Esophagus squamous epithelium (tissue), 5 donors: Measurements from ENCODE around the gene THOC6. TPM values are rescaled to one million over a fixed set of nuclear protein-coding genes. Genes with fewer than 3 reads are reported as not detected.

Experiments
- DNase-seq: peaks from one replicate; lab custom pipeline; 2025; lab: John Stamatoyannopoulos, UW
- H3K27ac ChIP-seq, 4 donors: fragments of 200-600 bp; sonication (generic); one replicate each; pipeline ENCODE4 v1.5.1; 2016 to 2019; ENCODE audit warnings: mild to moderate bottlenecking in 1 of 4
- H3K27me3 ChIP-seq, 4 donors: fragments of 200-600 bp; sonication (generic); 1 replicate in 3 of 4; 2 replicates in 1 of 4; pipeline versions ENCODE4 v1.5.1 to v1.6.0; 2017 to 2021; ENCODE audit warnings: antibody characterized with exemption in 1 of 4
- H3K36me3 ChIP-seq, 3 donors: fragments of 200-600 bp; sonication (generic); one replicate each; pipeline ENCODE4 v1.5.1; 2016 to 2019
- H3K4me1 ChIP-seq, 3 donors: fragments of 200-600 bp; sonication (generic); one replicate each; pipeline ENCODE4 v1.5.1; 2017 to 2019
- H3K4me3 ChIP-seq, 4 donors: fragments of 200-600 bp; sonication (generic); 1 replicate in 3 of 4; 2 replicates in 1 of 4; pipeline ENCODE4 v1.5.1; 2016 to 2019; ENCODE audit warnings: mild to moderate bottlenecking in 2 of 4, moderate library complexity in 1 of 4
- H3K9me3 ChIP-seq, 3 donors: fragments of 200-600 bp; sonication (generic); one replicate each; pipeline ENCODE4 v1.5.1; 2016 to 2019
- POLR2A ChIP-seq, 4 donors: fragments of 450-650 bp; IDR thresholded peaks; one replicate each; pipeline ENCODE4 v1.6.1; 2017; ENCODE audit warnings: antibody characterized with exemption in 4 of 4, mild to moderate bottlenecking in 4 of 4, moderate library complexity in 3 of 4
- WGBS, 2 donors: methylation state at CpG; one replicate each; pipeline ENCODE4 v1.1.5; 2018; 5-methylcytosine and 5-hydroxymethylcytosine counted together
- intact Hi-C: fragments of 100-400 bp; cut with DNase I; formaldehyde crosslinking; loops from one replicate; pipeline ENCODE4 v1.15.0; 2022
- total RNA-seq, 4 donors: library from RNA; depleted of rRNA; stranded (reverse); fragments of >200 nt; gene quantifications; one replicate each; pipeline ENCODE4 v1.1.0, GENCODE V29; 2016
- TF ChIP-seq, protein P1 (sequence below), 6 experiments: fragments of 450-650 bp in 4 of 6; fragments of 200-600 bp in 2 of 6; sonication (generic) in 2 of 6; IDR thresholded peaks; one replicate each; pipeline ENCODE4 v1.5.1; 2016 to 2019; ENCODE audit warnings: antibody characterized with exemption in 6 of 6, mild to moderate bottlenecking in 4 of 6, moderate library complexity in 4 of 6
- donor health status: DM: yes; HTN: yes; CAD: no.

The THOC6 gene
- total RNA-seq, 4 donors from 2014 or later, result 17.4 to 27.9 (median 25.8) TPM

GRCh38 chr16:3046641-3047386 lies 23.0 kb downstream of the THOC6 start:
- Histone ChIP-seq H3K27me3 (peaks cover 8 to 100% (median 19%) of the 10 kb centered on the region in 4 donors), H3K9me3 (no peaks in the 10 kb centered on the region), H3K4me3 (peak overlapping the region; percentile 20 to 60 (median 46)), H3K4me1 (peaks cover 17 to 25% (median 21%) of the 10 kb centered on the region in 3 donors), H3K27ac (no peak overlapping the region), H3K36me3 (no peaks in the 10 kb centered on the region)
- intact Hi-C loops, result no loop called here
- WGBS, 2 donors, result 3% methylated on average over 5 of the region's 54 CpGs; no CpG with 5 or more reads in 1 of the 2 donors
- DNase-seq, result no peak
- no peak for TF ChIP-seq POLR2A (IDR thresholded peaks at IDR 0.05)
- TF ChIP-seq, protein P1, sequence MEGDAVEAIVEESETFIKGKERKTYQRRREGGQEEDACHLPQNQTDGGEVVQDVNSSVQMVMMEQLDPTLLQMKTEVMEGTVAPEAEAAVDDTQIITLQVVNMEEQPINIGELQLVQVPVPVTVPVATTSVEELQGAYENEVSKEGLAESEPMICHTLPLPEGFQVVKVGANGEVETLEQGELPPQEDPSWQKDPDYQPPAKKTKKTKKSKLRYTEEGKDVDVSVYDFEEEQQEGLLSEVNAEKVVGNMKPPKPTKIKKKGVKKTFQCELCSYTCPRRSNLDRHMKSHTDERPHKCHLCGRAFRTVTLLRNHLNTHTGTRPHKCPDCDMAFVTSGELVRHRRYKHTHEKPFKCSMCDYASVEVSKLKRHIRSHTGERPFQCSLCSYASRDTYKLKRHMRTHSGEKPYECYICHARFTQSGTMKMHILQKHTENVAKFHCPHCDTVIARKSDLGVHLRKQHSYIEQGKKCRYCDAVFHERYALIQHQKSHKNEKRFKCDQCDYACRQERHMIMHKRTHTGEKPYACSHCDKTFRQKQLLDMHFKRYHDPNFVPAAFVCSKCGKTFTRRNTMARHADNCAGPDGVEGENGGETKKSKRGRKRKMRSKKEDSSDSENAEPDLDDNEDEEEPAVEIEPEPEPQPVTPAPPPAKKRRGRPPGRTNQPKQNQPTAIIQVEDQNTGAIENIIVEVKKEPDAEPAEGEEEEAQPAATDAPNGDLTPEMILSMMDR (IDR thresholded peaks at IDR 0.05), result no peak

- 19 to 60% methylated on average over 1 to 9 of the region's 13 CpGs for WGBS, 2 donors
- Histone ChIP-seq H3K27ac (no peak overlapping the region), H3K4me1 (peaks cover 17 to 30% (median 21%) of the 10 kb centered on the region in 3 donors), H3K4me3 (no peak overlapping the region), H3K36me3 (no peaks in the 10 kb centered on the region), H3K27me3 (peaks cover 8 to 99% (median 19%) of the 10 kb centered on the region in 4 donors), H3K9me3 (no peaks in the 10 kb centered on the region)
- no peak for TF ChIP-seq POLR2A (IDR thresholded peaks at IDR 0.05)
- TF ChIP-seq, protein P1 (IDR thresholded peaks at IDR 0.05), result no peak
- intact Hi-C loops, result no loop called here
- no peak for DNase-seq
These were observed 23.5 kb downstream of the THOC6 start for GRCh38 chr16:3047387-3047720.

DNA sequence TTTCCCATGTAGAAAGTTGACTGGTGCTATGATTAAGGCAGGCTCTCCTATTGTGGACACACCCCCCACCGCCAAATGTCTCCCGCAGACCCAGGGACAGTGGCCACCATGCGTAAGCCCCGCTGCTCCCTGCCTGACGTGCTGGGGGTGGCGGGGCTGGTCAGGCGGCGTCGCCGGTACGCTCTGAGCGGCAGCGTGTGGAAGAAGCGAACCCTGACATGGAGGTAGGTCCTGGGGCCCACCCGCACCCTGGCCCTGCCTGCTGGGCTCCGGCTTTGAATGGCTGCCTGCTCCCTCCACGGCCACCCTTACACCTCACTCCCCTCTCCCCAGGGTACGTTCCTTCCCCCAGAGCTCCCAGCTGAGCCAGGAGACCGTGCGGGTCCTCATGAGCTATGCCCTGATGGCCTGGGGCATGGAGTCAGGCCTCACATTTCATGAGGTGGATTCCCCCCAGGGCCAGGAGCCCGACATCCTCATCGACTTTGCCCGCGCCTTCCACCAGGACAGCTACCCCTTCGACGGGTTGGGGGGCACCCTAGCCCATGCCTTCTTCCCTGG lies 26.2 kb downstream of the THOC6 start:
- Histone ChIP-seq H3K36me3 (no peaks in the 10 kb centered on the region), H3K4me1 (peaks cover 17 to 30% (median 21%) of the 10 kb centered on the region in 3 donors), H3K27ac (no peak overlapping the region), H3K9me3 (no peaks in the 10 kb centered on the region), H3K4me3 (no peak overlapping the region), H3K27me3 (peaks cover 8 to 73% (median 14%) of the 10 kb centered on the region in 4 donors)
- no peak for DNase-seq
- 67 to 89% methylated on average over 7 to 19 of the region's 26 CpGs for WGBS, 2 donors
- TF ChIP-seq POLR2A (IDR thresholded peaks at IDR 0.05), result no peak
- TF ChIP-seq, protein P1 (IDR thresholded peaks at IDR 0.05), result no peak
- intact Hi-C loops, result no loop called here

- Histone ChIP-seq H3K4me1 (peaks cover 13 to 25% (median 17%) of the 10 kb centered on the region in 3 donors), H3K27me3 (peaks cover 8 to 68% (median 11%) of the 10 kb centered on the region in 4 donors), H3K4me3 (no peak overlapping the region), H3K36me3 (no peaks in the 10 kb centered on the region), H3K27ac (no peak overlapping the region), H3K9me3 (no peaks in the 10 kb centered on the region)
- TF ChIP-seq, protein P1 (IDR thresholded peaks at IDR 0.05), result no peak
- no peak for TF ChIP-seq POLR2A (IDR thresholded peaks at IDR 0.05)
- DNase-seq, result no peak
- intact Hi-C loops, result no loop called here
- WGBS, 2 donors, result 77 to 81% methylated on average over 5 of the region's 5 CpGs
These were observed 26.7 kb downstream of the THOC6 start for GRCh38 chr16:3050487-3050886.

DNA sequence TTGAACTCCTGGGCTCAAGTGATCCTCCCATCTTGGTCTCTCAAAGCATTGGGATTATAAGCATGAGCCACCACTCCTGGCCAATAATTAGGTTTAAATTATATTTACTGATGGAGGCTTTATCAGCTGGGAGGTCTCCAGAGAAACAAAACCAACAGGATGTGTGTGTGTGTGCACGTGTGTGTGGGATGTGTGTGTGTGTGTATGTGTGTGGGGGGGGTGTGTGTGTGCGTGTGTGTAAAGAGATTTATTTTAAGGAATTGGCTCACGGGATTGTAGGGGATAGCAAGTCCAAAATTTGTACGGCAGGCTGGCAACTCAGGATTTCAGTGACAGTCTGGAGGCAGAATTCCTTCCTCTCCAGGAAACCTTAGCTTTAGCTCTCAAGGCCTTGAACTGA lies 27.2 kb downstream of the THOC6 start:
- peaks cover 7 to 63% (median 9%) of the 10 kb centered on the region in 4 donors for H3K27me3 ChIP-seq
- no peak for DNase-seq
- TF ChIP-seq, protein P1 (IDR thresholded peaks at IDR 0.05), result no peak
- no peak for TF ChIP-seq POLR2A (IDR thresholded peaks at IDR 0.05)
- no peaks in the 10 kb centered on the region for H3K36me3 ChIP-seq
- H3K4me1 ChIP-seq, result peaks cover 8 to 20% (median 12%) of the 10 kb centered on the region in 3 donors
- 28 to 46% methylated on average over 4 of the region's 4 CpGs for WGBS, 2 donors
- no peak overlapping the region for H3K27ac ChIP-seq
- no peaks in the 10 kb centered on the region for H3K9me3 ChIP-seq
- no peak overlapping the region for H3K4me3 ChIP-seq
- intact Hi-C loops, result no loop called here
